ELF-1 (cell line): ENCODE results near the gene MBP.
"Not testable (repeated sequence)": the region's sequence is repeated elsewhere in the genome, so short reads cannot be mapped to it uniquely, and the experiment has no call there.

Experiments used
- DNase-seq: peaks from one replicate; pipeline ENCODE4 v3.0.0-alpha.2; 2016; ENCODE audit warnings: low read depth, low spot score

The MBP gene

DNA sequence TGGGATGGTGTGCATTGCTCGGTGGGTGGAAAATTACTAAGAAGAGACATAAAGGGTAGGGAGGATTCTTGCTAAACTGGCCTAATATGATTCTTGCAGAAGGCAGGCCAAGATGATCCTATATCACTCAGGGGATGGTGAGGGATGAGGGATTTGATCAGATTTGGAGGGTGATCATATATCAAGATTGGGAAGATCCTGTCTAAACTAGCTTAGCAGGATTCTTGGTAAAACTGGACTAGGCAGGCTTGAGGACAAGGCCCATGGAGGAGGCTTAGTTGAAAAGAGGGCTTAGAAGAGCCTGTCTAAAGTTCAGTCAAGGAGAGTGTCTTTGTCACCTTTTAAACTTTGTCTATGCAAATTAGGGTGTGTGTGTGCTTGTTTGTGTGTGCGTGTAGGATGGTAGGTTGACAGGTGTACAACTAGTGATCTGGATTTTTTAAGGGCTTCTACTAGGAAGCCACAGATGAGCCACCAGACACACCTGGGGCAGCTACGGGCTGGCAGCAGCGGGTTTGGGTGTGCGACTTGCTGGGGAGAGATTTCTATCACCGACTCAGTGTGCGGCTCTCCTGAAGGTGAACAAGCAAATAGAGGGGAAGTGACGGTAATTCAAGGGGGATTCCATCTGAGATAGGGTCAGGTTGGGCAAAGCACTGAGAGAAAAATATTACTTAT is 142.1 kb downstream of the MBP start:
- not testable (repeated sequence) for DNase-seq

DNA sequence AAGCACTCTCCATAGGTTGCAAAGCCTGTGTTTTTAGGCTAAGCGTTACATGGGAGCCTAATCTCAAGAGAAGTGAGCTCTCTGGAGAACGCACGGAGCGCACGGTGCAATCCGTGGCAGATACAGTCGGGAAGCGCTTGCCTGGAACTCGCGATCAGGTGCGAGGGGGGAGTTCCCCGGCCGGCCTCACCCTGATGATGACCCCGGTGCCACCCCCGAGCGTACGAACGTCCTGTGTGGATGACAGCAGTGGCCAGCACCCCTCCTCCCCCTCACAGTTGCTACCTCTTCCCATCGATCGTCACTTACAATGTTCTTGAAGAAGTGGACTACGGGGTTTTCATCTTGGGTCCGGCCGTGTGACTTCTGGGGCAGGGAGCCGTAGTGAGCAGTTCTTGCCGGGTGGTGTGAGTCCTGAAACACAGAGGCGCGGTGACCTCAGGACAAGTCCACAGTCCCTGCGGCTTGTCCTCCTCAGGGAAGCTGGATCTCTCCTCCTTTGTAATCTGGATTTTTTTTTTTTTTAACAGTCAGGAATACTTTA is 142.9 kb downstream of the MBP start:
- DNase-seq, result no peak

DNA sequence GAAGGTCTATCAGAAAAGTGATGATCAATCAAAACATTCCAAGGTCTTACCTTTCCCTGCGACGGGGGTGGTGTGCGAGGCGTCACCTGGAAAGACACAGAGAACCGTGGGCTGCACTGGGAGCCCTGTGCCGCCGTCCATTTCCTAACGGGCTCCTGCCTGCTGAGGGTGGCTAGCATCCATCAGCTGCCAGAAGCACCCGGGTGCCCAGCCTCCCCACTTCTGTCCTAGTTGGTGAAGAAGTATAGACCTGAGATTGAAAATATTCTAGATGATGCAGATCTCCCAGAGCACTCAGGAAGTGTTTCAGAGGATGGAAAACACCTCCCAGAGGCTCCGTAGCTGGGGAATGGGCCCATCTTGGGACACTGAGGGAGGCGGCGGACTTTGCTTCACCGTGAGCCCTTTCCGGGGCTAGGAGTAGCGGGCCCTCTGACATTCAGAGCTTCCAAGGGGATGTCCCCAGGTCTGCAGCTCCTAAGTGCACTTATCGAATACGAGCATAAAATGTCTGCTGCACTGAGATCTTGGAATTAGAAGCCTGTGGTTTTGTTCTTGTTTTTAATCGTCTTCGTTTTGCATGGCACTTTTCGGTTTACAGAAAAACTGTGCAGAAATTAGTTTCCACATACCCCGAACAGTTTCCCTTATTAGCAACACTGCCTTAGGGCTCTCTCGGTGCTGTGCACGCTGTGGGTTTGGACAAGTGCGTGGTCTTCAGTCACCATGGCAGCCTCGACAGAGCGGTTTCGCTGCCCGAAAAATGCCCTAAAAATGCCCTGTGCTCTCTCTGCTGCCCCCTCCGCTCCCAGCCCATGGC is 143.5 kb downstream of the MBP start:
- DNase-seq, result no peak

GRCh38 chr18:76988031-76988826 is 144.4 kb downstream of the MBP start:
- DNase-seq, result no peak

- no peak for DNase-seq
Measured at GRCh38 chr18:76986406-76986805, 146.2 kb downstream of the MBP start.

DNA sequence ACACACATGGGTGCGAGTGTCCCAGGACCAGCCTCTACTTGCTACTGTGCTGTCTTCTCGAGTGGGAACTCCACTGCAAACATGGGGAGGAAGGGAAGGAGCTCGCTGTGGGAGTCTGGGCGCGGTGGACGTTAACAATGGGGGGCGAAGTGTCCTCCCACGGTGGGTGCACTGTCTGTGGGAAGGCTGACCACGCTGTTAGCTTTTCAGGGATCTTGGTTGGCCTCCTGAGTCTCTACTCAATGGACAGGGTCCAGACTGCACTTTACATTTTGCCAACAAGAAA is 146.7 kb downstream of the MBP start:
- no peak for DNase-seq

- no peak for DNase-seq
Measured at GRCh38 chr18:76985156-76985950, 147.2 kb downstream of the MBP start.

DNA sequence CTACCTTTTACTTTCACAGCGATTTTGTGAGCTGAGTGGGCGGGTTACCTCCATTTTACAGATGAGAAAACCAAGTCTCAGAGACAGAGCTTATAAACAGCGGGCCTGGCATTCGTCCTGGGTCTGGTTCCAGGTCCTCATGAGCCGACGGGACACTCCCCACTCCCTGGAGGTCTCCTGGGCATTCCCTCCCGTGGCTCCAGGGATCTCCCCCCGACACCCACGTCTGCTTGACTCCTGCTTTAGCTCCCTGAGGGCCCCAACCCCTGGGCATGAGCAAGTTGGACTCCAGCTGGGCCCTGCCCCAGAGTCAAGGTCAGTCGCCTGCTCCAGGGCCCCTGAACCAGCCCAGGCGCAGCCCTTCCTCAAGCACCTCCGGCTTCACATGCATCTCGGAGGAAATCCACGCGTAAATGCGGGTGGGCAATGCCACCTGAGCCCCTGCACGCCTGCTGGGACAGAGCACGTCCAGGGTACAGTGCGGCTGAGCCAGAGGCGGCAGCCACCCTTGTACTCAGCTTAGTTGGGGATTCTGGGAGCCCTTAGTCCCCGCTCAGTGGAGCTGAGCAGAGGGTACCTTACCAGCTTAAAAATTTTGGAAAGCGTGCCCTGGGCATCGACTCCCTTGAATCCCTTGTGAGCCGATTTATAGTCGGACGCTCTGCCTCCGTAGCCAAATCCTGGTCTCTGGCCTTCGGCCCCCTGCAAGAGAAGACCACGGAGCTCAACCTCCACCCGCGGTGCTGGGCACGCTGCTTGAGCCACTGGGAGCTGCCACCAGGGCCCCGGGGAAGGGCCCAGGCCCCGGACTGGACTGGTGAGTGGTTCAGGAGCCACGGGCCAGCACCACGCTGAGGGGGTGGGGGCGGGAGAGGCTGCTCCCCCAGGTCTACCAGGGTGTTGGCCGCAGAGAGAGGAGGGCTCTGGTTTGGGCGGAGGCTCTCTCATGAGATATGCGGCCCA is 148.1 kb downstream of the MBP start:
- no peak for DNase-seq

DNA sequence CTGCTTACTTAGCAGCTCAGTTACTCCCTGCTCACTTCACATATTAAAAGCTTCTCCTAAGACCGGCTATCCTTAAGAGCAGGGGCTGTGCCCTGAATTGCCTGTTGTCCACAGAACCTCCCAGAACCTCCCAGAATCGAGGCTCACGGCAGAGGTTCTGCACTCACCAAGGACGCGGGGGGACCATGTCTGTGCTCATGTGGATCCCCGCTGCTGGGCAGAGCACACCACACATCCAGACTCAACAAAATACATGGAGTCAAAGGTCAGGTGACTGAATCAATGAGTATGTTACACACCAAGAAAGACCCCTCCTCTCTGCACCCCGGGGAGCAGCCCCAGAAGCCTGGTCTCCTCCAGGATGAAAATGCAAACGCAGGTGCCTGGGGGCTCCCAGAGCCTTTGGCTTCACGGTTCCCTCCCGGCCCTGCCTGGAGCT is 149.0 kb downstream of the MBP start:
- no peak for DNase-seq

- peak; percentile 90 for DNase-seq
Measured at GRCh38 chr18:76982841-76983583, 149.6 kb downstream of the MBP start.

- DNase-seq, result no peak
Measured at GRCh38 chr18:76982038-76982437, 150.5 kb downstream of the MBP start.

GRCh38 chr18:76981396-76981968 is 151.1 kb downstream of the MBP start:
- no peak for DNase-seq

- no peak for DNase-seq
Measured at GRCh38 chr18:76980663-76981395, 151.8 kb downstream of the MBP start.

DNA sequence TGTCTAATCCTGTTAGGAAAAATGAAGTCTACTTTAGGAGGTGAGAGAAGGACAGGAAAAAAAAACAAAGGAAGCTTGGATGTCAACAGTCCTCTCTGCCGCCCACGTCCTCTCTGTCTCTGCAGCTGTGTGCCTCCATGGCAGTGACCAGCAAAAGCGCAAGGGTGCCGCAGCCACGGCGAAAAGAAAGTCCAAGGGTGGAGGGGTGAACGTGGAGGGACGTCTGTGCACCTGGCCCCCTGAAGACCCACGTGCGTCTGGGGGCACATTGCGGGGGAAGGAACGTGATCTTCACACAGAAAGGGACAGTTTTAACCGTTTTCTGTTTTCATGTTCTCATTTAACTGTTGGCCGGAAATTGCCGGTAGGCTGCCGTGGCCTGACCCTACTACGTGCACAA is 152.7 kb downstream of the MBP start:
- DNase-seq, result no peak

GRCh38 chr18:76979111-76979751 is 153.4 kb downstream of the MBP start:
- no peak for DNase-seq

DNA sequence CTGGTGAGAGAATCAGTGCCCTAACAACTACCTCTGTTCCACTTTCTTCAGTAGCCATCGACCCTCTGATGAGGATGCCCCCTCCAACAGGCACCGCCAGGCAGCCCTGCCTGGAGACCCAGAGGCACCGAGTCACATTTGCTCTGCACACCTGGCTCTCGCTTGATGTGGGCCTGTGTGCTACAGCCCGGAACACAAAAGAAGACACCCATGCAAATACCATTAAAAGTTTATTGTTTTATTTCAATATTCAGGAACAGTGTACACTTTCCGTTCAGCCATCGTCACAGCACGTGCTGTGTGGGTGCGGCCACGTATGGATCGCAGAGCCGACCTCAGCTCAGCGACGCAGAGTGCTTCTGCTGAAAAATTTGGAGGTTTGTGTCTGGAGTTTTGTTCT is 154.0 kb downstream of the MBP start:
- no peak for DNase-seq

GRCh38 chr18:76977684-76978232 is 154.8 kb downstream of the MBP start:
- no peak for DNase-seq
